Glutamatergic neuron (in vitro differentiated cells): Measurements from ENCODE around the gene PINLYP. TPM values are rescaled to one million over a fixed set of nuclear protein-coding genes. Genes with fewer than 3 reads are reported as not detected.

ENCODE experiments used
- DNase-seq: peaks from one replicate; pipeline ENCODE4 v3.0.0; 2022
- H3K27ac Mint-ChIP-seq: one replicate; pipeline ENCODE4 v1.8.0; 2020; ENCODE audit warnings: mild to moderate bottlenecking, mixed read lengths, inconsistent platforms; ENCODE audit not compliant: unreplicated experiment
- H3K27me3 Mint-ChIP-seq: one replicate; pipeline ENCODE4 v1.8.0; 2020; ENCODE audit warnings: mild to moderate bottlenecking, moderate library complexity, mixed read lengths, inconsistent platforms; ENCODE audit not compliant: unreplicated experiment
- H3K36me3 Mint-ChIP-seq: one replicate; pipeline ENCODE4 v1.8.0; 2020; ENCODE audit warnings: mild to moderate bottlenecking, mixed read lengths, inconsistent platforms; ENCODE audit not compliant: unreplicated experiment
- H3K4me1 Mint-ChIP-seq: one replicate; pipeline ENCODE4 v1.8.0; 2020; ENCODE audit warnings: mild to moderate bottlenecking, low read depth, mixed read lengths, inconsistent platforms; ENCODE audit not compliant: unreplicated experiment
- H3K4me3 Mint-ChIP-seq: one replicate; pipeline ENCODE4 v1.8.0; 2020; ENCODE audit warnings: mild to moderate bottlenecking, mixed read lengths, inconsistent platforms; ENCODE audit not compliant: unreplicated experiment
- H3K9me3 Mint-ChIP-seq: one replicate; pipeline ENCODE4 v1.8.0; 2020; ENCODE audit warnings: mild to moderate bottlenecking, moderate library complexity, mixed read lengths, inconsistent platforms; ENCODE audit not compliant: unreplicated experiment
- total RNA-seq: library from RNA; stranded (reverse); fragmentation: NEBNext Ultra II Directional; extraction: Animal tissue kit (Norgen Biotek cat#: 25700); gene quantifications from one replicate; pipeline ENCODE4 v1.2.1, GENCODE V29; 2021; ENCODE audit not compliant: unreplicated experiment
- TF ChIP-seq, protein P1 (sequence below): fragments of 200-600 bp; sonication (generic); IDR thresholded peaks from one replicate; pipeline ENCODE4 v1.5.0; 2021; ENCODE audit not compliant: partially characterized antibody, unreplicated experiment

Gene PINLYP
- total RNA-seq, 1 donor from 2014 or later: 0.96 TPM

GRCh38 chr19:43628646-43629326 lies 53.2 kb downstream of the PINLYP start:
- no peak for DNase-seq
- TF ChIP-seq, protein P1, sequence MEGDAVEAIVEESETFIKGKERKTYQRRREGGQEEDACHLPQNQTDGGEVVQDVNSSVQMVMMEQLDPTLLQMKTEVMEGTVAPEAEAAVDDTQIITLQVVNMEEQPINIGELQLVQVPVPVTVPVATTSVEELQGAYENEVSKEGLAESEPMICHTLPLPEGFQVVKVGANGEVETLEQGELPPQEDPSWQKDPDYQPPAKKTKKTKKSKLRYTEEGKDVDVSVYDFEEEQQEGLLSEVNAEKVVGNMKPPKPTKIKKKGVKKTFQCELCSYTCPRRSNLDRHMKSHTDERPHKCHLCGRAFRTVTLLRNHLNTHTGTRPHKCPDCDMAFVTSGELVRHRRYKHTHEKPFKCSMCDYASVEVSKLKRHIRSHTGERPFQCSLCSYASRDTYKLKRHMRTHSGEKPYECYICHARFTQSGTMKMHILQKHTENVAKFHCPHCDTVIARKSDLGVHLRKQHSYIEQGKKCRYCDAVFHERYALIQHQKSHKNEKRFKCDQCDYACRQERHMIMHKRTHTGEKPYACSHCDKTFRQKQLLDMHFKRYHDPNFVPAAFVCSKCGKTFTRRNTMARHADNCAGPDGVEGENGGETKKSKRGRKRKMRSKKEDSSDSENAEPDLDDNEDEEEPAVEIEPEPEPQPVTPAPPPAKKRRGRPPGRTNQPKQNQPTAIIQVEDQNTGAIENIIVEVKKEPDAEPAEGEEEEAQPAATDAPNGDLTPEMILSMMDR: no peak
- H3K9me3 Mint-ChIP-seq: peaks cover 2% of the 10 kb centered on the region
- no peak overlapping the region for H3K4me3 Mint-ChIP-seq
- H3K4me1 Mint-ChIP-seq: peaks cover 16% of the 10 kb centered on the region
- peaks cover 5% of the 10 kb centered on the region for H3K36me3 Mint-ChIP-seq
- no peak overlapping the region for H3K27ac Mint-ChIP-seq
- peaks cover 4% of the 10 kb centered on the region for H3K27me3 Mint-ChIP-seq

GRCh38 chr19:43631491-43631890 lies 55.9 kb downstream of the PINLYP start:
- no peak overlapping the region for H3K27ac Mint-ChIP-seq
- H3K9me3 Mint-ChIP-seq: no peaks in the 10 kb centered on the region
- no peak overlapping the region for H3K4me3 Mint-ChIP-seq
- TF ChIP-seq, protein P1: no peak
- peaks cover 4% of the 10 kb centered on the region for H3K27me3 Mint-ChIP-seq
- peaks cover 16% of the 10 kb centered on the region for H3K4me1 Mint-ChIP-seq
- no peaks in the 10 kb centered on the region for H3K36me3 Mint-ChIP-seq
- DNase-seq: no peak

Other genes starting within 250 kb of the PINLYP start
- gene CD177, start 222.1 kb upstream of the PINLYP start, total RNA-seq: not detected
- not detected for gene TEX101, start 160.9 kb upstream of the PINLYP start, total RNA-seq
- gene LYPD3, start 110.2 kb upstream of the PINLYP start, total RNA-seq: 0.56 TPM
- gene PHLDB3, start 71.1 kb upstream of the PINLYP start, total RNA-seq: 6.8 TPM
- 16.0 TPM for gene ETHE1, start 48.6 kb upstream of the PINLYP start, total RNA-seq
- gene ZNF575, start 42.6 kb upstream of the PINLYP start, total RNA-seq: 2.0 TPM
- gene XRCC1, start 274 bp upstream of the PINLYP start, total RNA-seq: 39.5 TPM
- 184 TPM for gene IRGQ, start 20.3 kb downstream of the PINLYP start, total RNA-seq
- gene ZNF576, start 20.8 kb downstream of the PINLYP start, total RNA-seq: 15.0 TPM
- gene SRRM5, start 36.3 kb downstream of the PINLYP start, total RNA-seq: 0.51 TPM
- gene ZNF428, start 43.8 kb downstream of the PINLYP start, total RNA-seq: 139 TPM
- gene CADM4, start 64.0 kb downstream of the PINLYP start, total RNA-seq: 52.4 TPM
- 2.9 TPM for gene PLAUR, start 94.4 kb downstream of the PINLYP start, total RNA-seq
- not detected for gene IRGC, start 140.3 kb downstream of the PINLYP start, total RNA-seq
- 34.1 TPM for gene SMG9, start 179.2 kb downstream of the PINLYP start, total RNA-seq
- gene KCNN4, start 205.2 kb downstream of the PINLYP start, total RNA-seq: 0.44 TPM
- gene LYPD5, start 226.6 kb downstream of the PINLYP start, total RNA-seq: not detected